Neutrophil (primary cell): ENCODE results near the gene TRPM7.
"Not testable (repeated sequence)": the region's sequence is repeated elsewhere in the genome, so short reads cannot be mapped to it uniquely, and the experiment has no call there.

ENCODE experiments used
- H3K27ac ChIP-seq: fragments of 200-600 bp; sonication (generic); 2 replicates; pipeline ENCODE4 v1.5.1; 2016; ENCODE audit warnings: mild to moderate bottlenecking, moderate library complexity
- H3K27me3 ChIP-seq: fragments of 200-600 bp; sonication (generic); 2 replicates; pipeline ENCODE4 v1.6.0; 2016; ENCODE audit warnings: mild to moderate bottlenecking
- H3K36me3 ChIP-seq: fragments of 200-600 bp; sonication (generic); 2 replicates; pipeline ENCODE4 v1.5.1; 2017
- H3K4me1 ChIP-seq, 2 experiments: fragments of 200-600 bp in 1 of 2; sonication (generic) in 1 of 2; 1 replicate in 1 of 2; 2 replicates in 1 of 2; pipeline versions ENCODE4 v1.5.1 to v1.6.1; 2013 to 2016; ENCODE audit warnings: low read depth in 1 of 2, low read length in 1 of 2, mild to moderate bottlenecking in 1 of 2, moderate library complexity in 1 of 2; ENCODE audit not compliant: control insufficient read depth in 1 of 2, insufficient read depth in 1 of 2
- H3K4me3 ChIP-seq, 2 experiments: fragments of 200-600 bp in 1 of 2; sonication (generic) in 1 of 2; 1 replicate in 1 of 2; 2 replicates in 1 of 2; pipeline ENCODE4 v1.5.1; 2013 to 2016; ENCODE audit warnings: low read depth in 1 of 2, low read length in 1 of 2, mild to moderate bottlenecking in 1 of 2, moderate library complexity in 1 of 2
- H3K9me3 ChIP-seq: fragments of 200-600 bp; sonication (generic); 2 replicates; pipeline ENCODE4 v1.5.1; 2016
- TF ChIP-seq, protein P1 (sequence below): fragments of 200-600 bp; sonication (generic); IDR thresholded peaks from 2 replicates; pipeline ENCODE4 v1.5.1; 2016; ENCODE audit warnings: antibody characterized with exemption

The TRPM7 gene

DNA sequence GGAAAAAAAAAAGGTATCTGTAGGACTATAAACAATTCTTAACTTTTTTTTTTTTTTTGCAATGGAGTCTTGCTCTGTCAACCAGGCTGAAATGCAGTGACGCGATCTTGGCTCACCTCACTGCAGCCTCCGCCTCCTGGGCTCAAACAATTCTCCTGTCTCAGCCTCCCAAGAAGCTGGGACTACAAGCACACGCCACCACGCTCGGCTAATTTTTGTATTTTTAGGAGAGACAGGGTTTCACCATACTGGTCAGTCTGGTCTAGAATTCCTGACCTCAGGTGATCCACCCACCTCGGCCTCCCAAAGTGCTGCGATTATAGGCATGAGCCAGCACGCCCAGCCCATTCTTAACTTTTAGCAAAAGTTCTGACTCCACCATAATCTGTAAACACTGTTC, 50.5 kb downstream of the TRPM7 start:
- Histone ChIP-seq H3K9me3 (no peaks in the 10 kb centered on the region), H3K27me3 (no peaks in the 10 kb centered on the region), H3K27ac (no peak overlapping the region), H3K4me3 (no peak overlapping the region), H3K36me3 (peaks cover 53% of the 10 kb centered on the region), H3K4me1 (no peaks in the 10 kb centered on the region)
- TF ChIP-seq, protein P1, sequence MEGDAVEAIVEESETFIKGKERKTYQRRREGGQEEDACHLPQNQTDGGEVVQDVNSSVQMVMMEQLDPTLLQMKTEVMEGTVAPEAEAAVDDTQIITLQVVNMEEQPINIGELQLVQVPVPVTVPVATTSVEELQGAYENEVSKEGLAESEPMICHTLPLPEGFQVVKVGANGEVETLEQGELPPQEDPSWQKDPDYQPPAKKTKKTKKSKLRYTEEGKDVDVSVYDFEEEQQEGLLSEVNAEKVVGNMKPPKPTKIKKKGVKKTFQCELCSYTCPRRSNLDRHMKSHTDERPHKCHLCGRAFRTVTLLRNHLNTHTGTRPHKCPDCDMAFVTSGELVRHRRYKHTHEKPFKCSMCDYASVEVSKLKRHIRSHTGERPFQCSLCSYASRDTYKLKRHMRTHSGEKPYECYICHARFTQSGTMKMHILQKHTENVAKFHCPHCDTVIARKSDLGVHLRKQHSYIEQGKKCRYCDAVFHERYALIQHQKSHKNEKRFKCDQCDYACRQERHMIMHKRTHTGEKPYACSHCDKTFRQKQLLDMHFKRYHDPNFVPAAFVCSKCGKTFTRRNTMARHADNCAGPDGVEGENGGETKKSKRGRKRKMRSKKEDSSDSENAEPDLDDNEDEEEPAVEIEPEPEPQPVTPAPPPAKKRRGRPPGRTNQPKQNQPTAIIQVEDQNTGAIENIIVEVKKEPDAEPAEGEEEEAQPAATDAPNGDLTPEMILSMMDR, result no peak

DNA sequence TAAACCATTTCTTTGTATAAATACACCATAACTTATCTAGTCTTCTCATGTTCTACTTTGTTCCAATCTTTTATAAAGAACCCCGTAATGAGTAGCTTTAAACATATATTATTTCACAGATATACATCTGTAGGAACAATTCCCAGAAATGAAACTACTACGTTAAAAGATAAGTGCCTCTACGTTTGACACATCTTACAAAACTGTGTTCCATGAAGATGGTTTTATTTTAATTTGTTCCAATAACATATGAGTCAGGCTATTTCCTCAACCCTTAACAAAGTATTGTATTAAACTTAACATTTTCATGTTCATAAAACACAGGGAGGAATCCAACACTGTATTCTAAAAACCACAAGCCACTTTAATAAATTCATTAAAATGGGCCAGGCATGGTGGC, 52.9 kb downstream of the TRPM7 start:
- Histone ChIP-seq H3K36me3 (peaks cover 68% of the 10 kb centered on the region), H3K27ac (no peak overlapping the region)
- TF ChIP-seq, protein P1, result no peak

DNA sequence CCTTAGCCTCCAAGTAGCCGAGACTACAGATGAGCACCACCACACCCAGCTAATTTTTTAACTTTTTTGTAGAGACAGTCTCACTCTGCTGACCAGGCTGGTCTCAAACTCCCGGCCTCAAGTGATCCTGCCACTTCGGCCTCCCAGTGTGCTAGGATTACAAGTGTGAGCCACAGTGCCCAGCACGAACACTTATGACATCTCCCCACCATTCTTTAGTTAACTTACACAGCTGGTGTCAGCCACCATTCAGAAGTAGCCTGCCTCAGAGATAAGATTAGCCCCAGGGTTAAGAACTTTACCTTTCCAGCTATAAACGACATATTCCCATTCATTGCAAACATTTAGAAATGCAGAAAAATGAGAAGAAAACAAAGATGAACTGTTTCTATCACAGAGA, 58.2 kb downstream of the TRPM7 start:
- Histone ChIP-seq H3K36me3 (peaks cover 57% of the 10 kb centered on the region), H3K27ac (no peak overlapping the region), H3K4me1 (no peaks in the 10 kb centered on the region), H3K9me3 (no peaks in the 10 kb centered on the region), H3K4me3 (no peak overlapping the region), H3K27me3 (no peaks in the 10 kb centered on the region)
- TF ChIP-seq, protein P1, result no peak

More for the DNA sequence above, 52.9 kb downstream of the TRPM7 start:
- no peaks in the 10 kb centered on the region for H3K9me3 ChIP-seq
- H3K4me3 ChIP-seq, result no peak overlapping the region
- no peaks in the 10 kb centered on the region for H3K4me1 ChIP-seq
- no peaks in the 10 kb centered on the region for H3K27me3 ChIP-seq

DNA sequence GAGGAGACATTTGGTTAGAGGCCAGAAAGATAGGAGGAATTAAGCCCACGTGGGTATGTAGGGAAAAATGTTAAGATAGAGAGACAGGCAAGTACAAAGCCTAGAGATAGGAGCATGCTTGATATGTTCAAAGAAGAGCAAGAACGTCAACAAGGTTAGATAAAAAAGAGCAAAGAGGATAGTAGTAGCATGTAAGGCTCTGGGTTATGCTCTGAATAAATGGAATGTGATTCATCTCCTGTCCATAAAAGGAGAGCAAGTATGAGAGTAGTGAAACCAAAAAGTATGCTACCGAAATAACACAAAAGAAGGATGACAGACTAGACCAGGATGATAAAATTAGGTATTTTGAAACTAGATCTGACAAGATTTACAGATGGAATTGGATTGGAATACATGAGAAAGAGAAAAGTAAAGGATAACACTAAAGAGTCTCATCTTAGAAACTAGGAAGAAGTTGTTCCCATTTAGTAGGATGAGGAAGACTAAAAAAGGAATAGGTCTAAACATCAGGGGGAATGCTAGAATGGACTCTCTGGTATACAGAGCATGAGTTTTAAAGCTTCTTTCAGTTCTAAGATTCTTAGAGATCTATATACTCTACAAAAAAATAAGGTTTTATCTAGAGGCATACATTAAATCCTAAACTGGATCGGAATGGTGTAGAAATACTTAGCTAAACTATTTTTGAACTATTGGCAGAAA, 59.1 kb downstream of the TRPM7 start:
- Histone ChIP-seq H3K4me3 (no peak overlapping the region), H3K36me3 (peaks cover 48% of the 10 kb centered on the region), H3K9me3 (no peaks in the 10 kb centered on the region), H3K27ac (no peak overlapping the region), H3K4me1 (no peaks in the 10 kb centered on the region), H3K27me3 (no peaks in the 10 kb centered on the region)
- TF ChIP-seq, protein P1, result no peak

DNA sequence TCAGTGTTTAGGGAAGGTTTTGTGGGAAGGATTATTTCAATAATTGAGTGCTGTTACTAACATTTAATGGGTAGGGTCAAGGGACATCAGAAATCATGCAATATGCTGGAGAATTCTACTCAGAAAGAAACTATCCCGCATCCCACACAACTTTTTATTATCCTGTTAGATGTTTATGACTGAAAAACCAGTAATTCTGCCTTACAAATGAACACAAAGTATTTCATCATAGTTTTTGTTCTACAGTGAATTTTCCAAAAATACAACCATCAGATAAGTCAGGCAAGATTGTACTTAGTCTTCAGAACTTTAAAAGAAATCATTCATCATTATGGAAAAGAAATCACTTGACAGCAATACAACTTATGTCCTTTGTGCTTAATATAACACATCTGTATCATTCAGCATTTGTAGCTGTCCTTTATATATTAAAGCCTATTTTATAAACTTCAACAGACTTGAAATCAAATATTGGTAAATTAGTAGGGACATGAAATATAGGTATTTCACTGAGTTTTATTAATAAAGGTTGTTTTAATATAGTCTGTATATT, 61.9 kb downstream of the TRPM7 start:
- H3K4me1 ChIP-seq, result no peaks in the 10 kb centered on the region
- no peak overlapping the region for H3K27ac ChIP-seq
- no peak overlapping the region for H3K4me3 ChIP-seq
- H3K27me3 ChIP-seq, result no peaks in the 10 kb centered on the region
- no peaks in the 10 kb centered on the region for H3K9me3 ChIP-seq
- peaks cover 30% of the 10 kb centered on the region for H3K36me3 ChIP-seq
- TF ChIP-seq, protein P1, result no peak

DNA sequence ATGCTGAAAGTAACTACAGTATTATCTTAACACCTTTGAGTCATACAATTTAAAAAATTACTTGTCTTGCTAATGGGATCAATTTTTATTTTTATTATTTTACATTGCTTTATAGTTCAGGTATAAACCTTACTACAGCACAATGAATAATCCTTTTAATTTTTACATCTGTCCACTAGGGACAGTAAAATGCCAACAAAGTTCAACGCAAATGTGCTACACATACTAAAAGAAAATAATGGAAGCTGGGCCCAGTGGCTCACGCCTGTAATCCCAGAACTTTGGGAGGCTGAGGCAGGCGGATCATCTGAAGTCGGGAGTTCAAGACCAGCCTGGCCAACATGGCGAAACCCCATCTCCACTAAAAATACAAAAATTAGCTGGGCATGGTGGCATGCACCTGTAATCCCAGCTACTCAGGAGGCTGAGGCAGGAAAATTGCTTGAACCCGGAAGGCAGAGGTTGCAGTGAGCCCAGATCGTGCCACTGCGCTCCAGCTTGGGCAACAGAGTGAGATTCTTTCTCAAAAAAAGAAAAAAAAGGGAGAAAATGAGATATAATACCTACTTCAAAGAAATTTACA, 64.1 kb downstream of the TRPM7 start:
- H3K27ac ChIP-seq, H3K4me3 ChIP-seq, H3K27me3 ChIP-seq, H3K9me3 ChIP-seq, H3K4me1 ChIP-seq: not testable (repeated sequence)
- H3K36me3 ChIP-seq, result peaks cover 11% of the 10 kb centered on the region

DNA sequence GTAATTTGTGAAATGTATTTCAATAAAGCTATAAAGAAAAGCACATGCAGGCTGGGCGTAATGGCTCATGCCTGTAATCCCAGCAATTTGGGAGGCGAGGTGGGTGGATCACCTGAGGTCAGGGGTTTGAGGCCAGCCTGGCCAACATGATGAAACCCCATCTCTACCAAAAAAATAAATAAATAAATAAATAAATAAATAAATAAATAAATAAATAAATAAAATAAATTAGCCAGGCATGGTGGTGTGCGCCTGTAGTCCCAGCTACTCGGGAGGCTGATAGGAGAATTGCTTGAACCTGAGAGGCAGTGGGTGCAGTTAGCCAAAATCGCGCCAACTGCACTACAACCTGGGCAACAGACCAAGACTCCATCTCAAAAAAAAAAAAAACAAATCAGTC, 69.6 kb downstream of the TRPM7 start:
- H3K4me1 ChIP-seq, H3K36me3 ChIP-seq, H3K27ac ChIP-seq, H3K9me3 ChIP-seq, H3K4me3 ChIP-seq, H3K27me3 ChIP-seq: not testable (repeated sequence)

DNA sequence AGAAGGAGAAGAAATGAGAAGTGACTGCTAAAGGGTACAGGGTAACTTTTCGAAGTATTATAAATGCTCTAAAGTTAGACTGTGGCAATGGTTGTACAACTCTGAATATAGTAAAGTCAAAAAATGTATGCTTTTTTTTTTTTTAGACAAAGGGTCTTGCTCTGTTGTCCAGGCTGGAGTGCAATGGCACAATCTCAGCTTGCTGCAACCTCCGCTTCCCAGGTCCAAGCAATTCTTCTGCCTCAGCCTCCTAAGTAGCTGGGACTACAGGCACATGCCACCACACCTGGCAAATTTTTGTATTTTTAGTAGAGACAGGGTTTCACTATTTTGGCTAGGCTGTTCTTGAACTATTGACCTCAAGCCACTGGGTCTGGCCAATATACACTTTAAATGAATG, 70.0 kb downstream of the TRPM7 start:
- H3K4me1 ChIP-seq, H3K4me3 ChIP-seq, H3K9me3 ChIP-seq, H3K27ac ChIP-seq, H3K27me3 ChIP-seq: not testable (repeated sequence)
- H3K36me3 ChIP-seq, result peaks cover 11% of the 10 kb centered on the region
